Stimulated activated naive CD8-positive, alpha-beta T cell treated with anti-CD3 and anti-CD28 coated beads, Interleukin-15, Interleukin-2, amounts not matched to agents 100 ng/mL and 50 ng/mL, for 24 hours (primary cell): ENCODE data around the gene RYR3.

Source experiments
- H3K27ac Mint-ChIP-seq: one replicate; pipeline ENCODE4 v1.8.0; 2021; ENCODE audit warnings: mild to moderate bottlenecking, mixed read lengths
- H3K27me3 Mint-ChIP-seq: one replicate; pipeline ENCODE4 v1.8.0; 2021; ENCODE audit warnings: mixed read lengths
- H3K36me3 Mint-ChIP-seq: one replicate; pipeline ENCODE4 v1.8.0; 2021; ENCODE audit warnings: low read depth, mixed read lengths
- H3K4me1 Mint-ChIP-seq: one replicate; pipeline ENCODE4 v1.8.0; 2021; ENCODE audit warnings: low read depth, mixed read lengths
- H3K4me3 Mint-ChIP-seq: one replicate; pipeline ENCODE4 v1.8.0; 2021; ENCODE audit warnings: mild to moderate bottlenecking, mixed read lengths
- H3K9me3 Mint-ChIP-seq: one replicate; pipeline ENCODE4 v1.8.0; 2021; ENCODE audit warnings: mixed read lengths

Gene RYR3

GRCh38 chr15:33621141-33621540 lies 310.4 kb downstream of the RYR3 start:
- Mint-ChIP-seq H3K27me3 (peaks cover 23% of the 10 kb centered on the region), H3K4me3 (no peak overlapping the region), H3K4me1 (no peaks in the 10 kb centered on the region), H3K36me3 (no peaks in the 10 kb centered on the region), H3K27ac (no peak overlapping the region), H3K9me3 (no peaks in the 10 kb centered on the region)

- no peaks in the 10 kb centered on the region for H3K9me3 Mint-ChIP-seq
- no peaks in the 10 kb centered on the region for H3K4me1 Mint-ChIP-seq
- peaks cover 31% of the 10 kb centered on the region for H3K27me3 Mint-ChIP-seq
- no peak overlapping the region for H3K4me3 Mint-ChIP-seq
- no peak overlapping the region for H3K27ac Mint-ChIP-seq
- H3K36me3 Mint-ChIP-seq: no peaks in the 10 kb centered on the region
Measured at GRCh38 chr15:33623010-33623409, 312.2 kb downstream of the RYR3 start.

- H3K27me3 Mint-ChIP-seq: peaks cover 24% of the 10 kb centered on the region
- H3K9me3 Mint-ChIP-seq: no peaks in the 10 kb centered on the region
- no peak overlapping the region for H3K4me3 Mint-ChIP-seq
- H3K36me3 Mint-ChIP-seq: no peaks in the 10 kb centered on the region
- no peaks in the 10 kb centered on the region for H3K4me1 Mint-ChIP-seq
- H3K27ac Mint-ChIP-seq: no peak overlapping the region
Measured at GRCh38 chr15:33624439-33624838, 313.7 kb downstream of the RYR3 start.

- H3K9me3 Mint-ChIP-seq: no peaks in the 10 kb centered on the region
- no peaks in the 10 kb centered on the region for H3K36me3 Mint-ChIP-seq
- no peak overlapping the region for H3K27ac Mint-ChIP-seq
- no peaks in the 10 kb centered on the region for H3K4me1 Mint-ChIP-seq
- H3K27me3 Mint-ChIP-seq: peaks cover 20% of the 10 kb centered on the region
- no peak overlapping the region for H3K4me3 Mint-ChIP-seq
Measured at GRCh38 chr15:33629647-33630046, 318.9 kb downstream of the RYR3 start.

- H3K9me3 Mint-ChIP-seq: no peaks in the 10 kb centered on the region
Measured at GRCh38 chr15:33636234-33636633, 325.5 kb downstream of the RYR3 start.

GRCh38 chr15:33636958-33637357 lies 326.2 kb downstream of the RYR3 start:
- Mint-ChIP-seq H3K27me3 (peaks cover 3% of the 10 kb centered on the region), H3K9me3 (no peaks in the 10 kb centered on the region), H3K36me3 (no peaks in the 10 kb centered on the region), H3K4me1 (no peaks in the 10 kb centered on the region), H3K27ac (no peak overlapping the region), H3K4me3 (no peak overlapping the region)

More at GRCh38 chr15:33636234-33636633, 325.5 kb downstream of the RYR3 start:
- H3K27ac Mint-ChIP-seq: no peak overlapping the region
- no peaks in the 10 kb centered on the region for H3K36me3 Mint-ChIP-seq
- H3K4me3 Mint-ChIP-seq: no peak overlapping the region
- peaks cover 3% of the 10 kb centered on the region for H3K27me3 Mint-ChIP-seq
- H3K4me1 Mint-ChIP-seq: no peaks in the 10 kb centered on the region

GRCh38 chr15:33638453-33638852 lies 327.7 kb downstream of the RYR3 start:
- H3K9me3 Mint-ChIP-seq: no peaks in the 10 kb centered on the region

GRCh38 chr15:33639051-33639450 lies 328.3 kb downstream of the RYR3 start:
- Mint-ChIP-seq H3K27ac (no peak overlapping the region), H3K36me3 (no peaks in the 10 kb centered on the region), H3K9me3 (no peaks in the 10 kb centered on the region), H3K27me3 (peaks cover 3% of the 10 kb centered on the region), H3K4me1 (no peaks in the 10 kb centered on the region), H3K4me3 (no peak overlapping the region)

More at GRCh38 chr15:33638453-33638852, 327.7 kb downstream of the RYR3 start:
- H3K36me3 Mint-ChIP-seq: no peaks in the 10 kb centered on the region
- H3K27me3 Mint-ChIP-seq: peaks cover 3% of the 10 kb centered on the region
- no peak overlapping the region for H3K27ac Mint-ChIP-seq
- H3K4me1 Mint-ChIP-seq: no peaks in the 10 kb centered on the region
- H3K4me3 Mint-ChIP-seq: no peak overlapping the region

GRCh38 chr15:33639456-33639855 lies 328.7 kb downstream of the RYR3 start:
- no peaks in the 10 kb centered on the region for H3K4me1 Mint-ChIP-seq
- peaks cover 3% of the 10 kb centered on the region for H3K27me3 Mint-ChIP-seq
- H3K27ac Mint-ChIP-seq: no peak overlapping the region
- H3K9me3 Mint-ChIP-seq: no peaks in the 10 kb centered on the region
- H3K4me3 Mint-ChIP-seq: no peak overlapping the region
- H3K36me3 Mint-ChIP-seq: no peaks in the 10 kb centered on the region

GRCh38 chr15:33639978-33640377 lies 329.2 kb downstream of the RYR3 start:
- Mint-ChIP-seq H3K36me3 (no peaks in the 10 kb centered on the region), H3K4me3 (no peak overlapping the region), H3K27ac (no peak overlapping the region), H3K9me3 (no peaks in the 10 kb centered on the region), H3K27me3 (peaks cover 3% of the 10 kb centered on the region), H3K4me1 (no peaks in the 10 kb centered on the region)

- no peak overlapping the region for H3K4me3 Mint-ChIP-seq
Measured at GRCh38 chr15:33641069-33641468, 330.3 kb downstream of the RYR3 start.

GRCh38 chr15:33644304-33644703 lies 333.5 kb downstream of the RYR3 start:
- Mint-ChIP-seq H3K27ac (no peak overlapping the region), H3K9me3 (no peaks in the 10 kb centered on the region), H3K4me1 (peaks cover 3% of the 10 kb centered on the region), H3K27me3 (no peaks in the 10 kb centered on the region), H3K4me3 (no peak overlapping the region), H3K36me3 (no peaks in the 10 kb centered on the region)

More at GRCh38 chr15:33641069-33641468, 330.3 kb downstream of the RYR3 start:
- Mint-ChIP-seq H3K27me3 (peaks cover 3% of the 10 kb centered on the region), H3K27ac (no peak overlapping the region), H3K9me3 (no peaks in the 10 kb centered on the region), H3K4me1 (no peaks in the 10 kb centered on the region), H3K36me3 (no peaks in the 10 kb centered on the region)

GRCh38 chr15:33646744-33647143 lies 336.0 kb downstream of the RYR3 start:
- H3K27me3 Mint-ChIP-seq: no peaks in the 10 kb centered on the region
- no peaks in the 10 kb centered on the region for H3K36me3 Mint-ChIP-seq
- no peak overlapping the region for H3K4me3 Mint-ChIP-seq
- H3K9me3 Mint-ChIP-seq: no peaks in the 10 kb centered on the region
- peaks cover 3% of the 10 kb centered on the region for H3K4me1 Mint-ChIP-seq
- H3K27ac Mint-ChIP-seq: no peak overlapping the region

- Mint-ChIP-seq H3K9me3 (no peaks in the 10 kb centered on the region), H3K4me3 (no peak overlapping the region), H3K27ac (peak overlapping the region; percentile 30), H3K36me3 (no peaks in the 10 kb centered on the region), H3K4me1 (peaks cover 3% of the 10 kb centered on the region), H3K27me3 (no peaks in the 10 kb centered on the region)
Measured at GRCh38 chr15:33649217-33649933, 338.6 kb downstream of the RYR3 start.

- no peak overlapping the region for H3K4me3 Mint-ChIP-seq
Measured at GRCh38 chr15:33654860-33655259, 344.1 kb downstream of the RYR3 start.

GRCh38 chr15:33655488-33655887 lies 344.7 kb downstream of the RYR3 start:
- Mint-ChIP-seq H3K4me3 (no peak overlapping the region), H3K36me3 (no peaks in the 10 kb centered on the region), H3K9me3 (no peaks in the 10 kb centered on the region), H3K27me3 (peaks cover 3% of the 10 kb centered on the region), H3K27ac (no peak overlapping the region), H3K4me1 (no peaks in the 10 kb centered on the region)

More at GRCh38 chr15:33654860-33655259, 344.1 kb downstream of the RYR3 start:
- no peak overlapping the region for H3K27ac Mint-ChIP-seq
- no peaks in the 10 kb centered on the region for H3K36me3 Mint-ChIP-seq
- H3K9me3 Mint-ChIP-seq: no peaks in the 10 kb centered on the region
- H3K4me1 Mint-ChIP-seq: no peaks in the 10 kb centered on the region
- H3K27me3 Mint-ChIP-seq: peaks cover 3% of the 10 kb centered on the region
